CD4-positive, alpha-beta T cell (primary cell): ENCODE results near the gene MINDY1. TPM values are rescaled to one million over a fixed set of nuclear protein-coding genes. Genes with fewer than 3 reads are reported as not detected.

Source experiments
- ATAC-seq: fragments of 200-7000 bp; cut with Tn5 transposase; one replicate; pipeline ENCODE4 v1.10.0; 2022; ENCODE audit warnings: mild to moderate bottlenecking; ENCODE audit not compliant: poor library complexity
- CTCF ChIA-PET: fragments of 350-600 bp; sonication (Branson Sonifier 250); formaldehyde crosslinking; loops from one replicate; lab custom pipeline; 2021; ENCODE audit warnings: antibody characterized with exemption, inconsistent platforms; lab: Charles Lee
- POLR2A ChIA-PET: fragments of 350-600 bp; sonication (Branson Sonifier 250); formaldehyde crosslinking; loops from one replicate; lab custom pipeline; 2021; ENCODE audit warnings: antibody characterized with exemption, inconsistent platforms; lab: Charles Lee
- DNase-seq, 14 experiments: peaks; one replicate each; pipeline ENCODE4 v3.0.0-alpha.2; 2013 to 2020; ENCODE audit warnings: mixed read lengths in 2 of 14
- H3K27ac ChIP-seq, 2 donors: one replicate each; pipeline versions ENCODE4 v1.5.1 to v1.7.0; 2013; ENCODE audit warnings: low read length in 2 of 2, low read depth in 1 of 2, mild to moderate bottlenecking in 1 of 2
- H3K27me3 ChIP-seq, 2 experiments: 1 replicate in 1 of 2; 2 replicates in 1 of 2; pipeline versions ENCODE4 v1.6.1 to v1.7.0; 2013; ENCODE audit warnings: low read length in 2 of 2, control low read depth in 1 of 2, mild to moderate bottlenecking in 1 of 2, moderate library complexity in 1 of 2; ENCODE audit not compliant: insufficient read depth in 2 of 2, control insufficient read depth in 1 of 2
- H3K36me3 ChIP-seq: one replicate; pipeline ENCODE4 v1.6.1; 2013; ENCODE audit warnings: low read length, control low read depth; ENCODE audit not compliant: insufficient read depth
- H3K4me1 ChIP-seq: one replicate; pipeline ENCODE4 v1.6.1; 2013; ENCODE audit warnings: low read length, control low read depth; ENCODE audit not compliant: insufficient read depth
- H3K4me3 ChIP-seq: one replicate; pipeline ENCODE4 v1.5.1; 2013; ENCODE audit warnings: mild to moderate bottlenecking, low read length, moderate library complexity
- H3K9me3 ChIP-seq, 2 experiments: 1 replicate in 1 of 2; 2 replicates in 1 of 2; pipeline versions ENCODE4 v1.6.1 to v1.7.0; 2013; ENCODE audit warnings: low read length in 2 of 2, mild to moderate bottlenecking in 2 of 2, control low read depth in 1 of 2, moderate library complexity in 1 of 2; ENCODE audit not compliant: control insufficient read depth in 1 of 2, insufficient read depth in 1 of 2
- H3K27ac Mint-ChIP-seq: one replicate; pipeline ENCODE4 v1.8.0; 2020; ENCODE audit warnings: mixed read lengths
- H3K27me3 Mint-ChIP-seq: one replicate; pipeline ENCODE4 v1.8.0; 2021; ENCODE audit warnings: mixed read lengths
- H3K36me3 Mint-ChIP-seq: one replicate; pipeline ENCODE4 v1.8.0; 2021; ENCODE audit warnings: low read depth, mixed read lengths
- H3K4me1 Mint-ChIP-seq: one replicate; pipeline ENCODE4 v1.8.0; 2021; ENCODE audit warnings: low read depth, mixed read lengths
- H3K4me3 Mint-ChIP-seq: one replicate; pipeline ENCODE4 v1.8.0; 2020; ENCODE audit warnings: mild to moderate bottlenecking, mixed read lengths
- H3K9me3 Mint-ChIP-seq: one replicate; pipeline ENCODE4 v1.8.0; 2020; ENCODE audit warnings: mixed read lengths
- intact Hi-C, 2 experiments: fragments of 100-400 bp; cut with DNase I in 1 of 2; cut with micrococcal nuclease in 1 of 2; formaldehyde crosslinking; loops; one replicate each; pipeline versions ENCODE4 v1.15.1 to v1.9.0; 2023 to 2025; cut with DNase I, micrococcal nuclease
- total RNA-seq, 174 experiments: library from RNA in 2 of 174; stranded (reverse) in 2 of 174; gene quantifications; one replicate each; pipeline ENCODE4 v1.2.3 and lab custom pipeline; 2021 to 2026
- TF ChIP-seq, protein P1 (sequence below): fragments of 200-600 bp; IDR thresholded peaks from one replicate; pipeline ENCODE4 v1.8.0; 2022; ENCODE audit warnings: antibody characterized with exemption, mild to moderate bottlenecking

Gene MINDY1
- total RNA-seq, 2 experiments from 2014 or later = 7.8 to 9.2 TPM

DNA sequence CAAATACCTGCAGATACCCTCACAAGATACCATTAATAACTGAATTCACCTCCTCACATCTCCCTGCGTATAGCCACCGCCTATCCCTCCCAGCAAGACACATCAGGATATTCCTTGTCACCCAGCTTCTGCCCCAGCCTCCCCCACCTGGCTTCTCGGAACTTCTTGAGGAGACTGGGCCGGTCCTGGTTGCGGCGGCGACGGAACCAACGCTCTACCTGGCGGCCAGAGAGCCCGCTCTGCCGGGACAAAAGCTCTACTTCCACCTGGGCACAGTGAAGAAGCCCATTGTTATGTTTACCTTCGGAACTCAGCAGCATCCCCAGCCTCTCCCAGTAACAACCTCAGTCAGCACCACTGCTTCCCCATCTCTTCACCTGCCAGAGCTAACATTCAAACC lies 38.8 kb downstream of the MINDY1 start:
- Histone ChIP-seq H3K4me3 (no peak overlapping the region), H3K27ac (no peak overlapping the region), H3K27me3 (no peaks in the 10 kb centered on the region), H3K36me3 (peaks cover 55% of the 10 kb centered on the region), H3K4me1 (peaks cover 31% of the 10 kb centered on the region), H3K9me3 (no peaks in the 10 kb centered on the region)
- no peaks in the 10 kb centered on the region for H3K9me3 Mint-ChIP-seq
- TF ChIP-seq, protein P1, sequence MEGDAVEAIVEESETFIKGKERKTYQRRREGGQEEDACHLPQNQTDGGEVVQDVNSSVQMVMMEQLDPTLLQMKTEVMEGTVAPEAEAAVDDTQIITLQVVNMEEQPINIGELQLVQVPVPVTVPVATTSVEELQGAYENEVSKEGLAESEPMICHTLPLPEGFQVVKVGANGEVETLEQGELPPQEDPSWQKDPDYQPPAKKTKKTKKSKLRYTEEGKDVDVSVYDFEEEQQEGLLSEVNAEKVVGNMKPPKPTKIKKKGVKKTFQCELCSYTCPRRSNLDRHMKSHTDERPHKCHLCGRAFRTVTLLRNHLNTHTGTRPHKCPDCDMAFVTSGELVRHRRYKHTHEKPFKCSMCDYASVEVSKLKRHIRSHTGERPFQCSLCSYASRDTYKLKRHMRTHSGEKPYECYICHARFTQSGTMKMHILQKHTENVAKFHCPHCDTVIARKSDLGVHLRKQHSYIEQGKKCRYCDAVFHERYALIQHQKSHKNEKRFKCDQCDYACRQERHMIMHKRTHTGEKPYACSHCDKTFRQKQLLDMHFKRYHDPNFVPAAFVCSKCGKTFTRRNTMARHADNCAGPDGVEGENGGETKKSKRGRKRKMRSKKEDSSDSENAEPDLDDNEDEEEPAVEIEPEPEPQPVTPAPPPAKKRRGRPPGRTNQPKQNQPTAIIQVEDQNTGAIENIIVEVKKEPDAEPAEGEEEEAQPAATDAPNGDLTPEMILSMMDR = no peak
- no peak for ATAC-seq
- no peak for DNase-seq
- intact Hi-C loops = no loop called here
- peaks cover 79% of the 10 kb centered on the region for H3K36me3 Mint-ChIP-seq
- H3K27ac Mint-ChIP-seq = no peak overlapping the region
- ChIA-PET POLR2A (interaction anchor here (0.9 to 1.1 kb wide), 2 partner anchors 9 to 20 kb away, joined by 3 read pairs; no protein-coding TSS in a partner anchor), CTCF (interaction anchor here (0.6 kb wide), 1 partner anchor 33 kb away, joined by 3 read pairs; no protein-coding TSS in a partner anchor)
- H3K27me3 Mint-ChIP-seq = no peaks in the 10 kb centered on the region
- peaks cover 30% of the 10 kb centered on the region for H3K4me1 Mint-ChIP-seq
- H3K4me3 Mint-ChIP-seq = no peak overlapping the region

DNA sequence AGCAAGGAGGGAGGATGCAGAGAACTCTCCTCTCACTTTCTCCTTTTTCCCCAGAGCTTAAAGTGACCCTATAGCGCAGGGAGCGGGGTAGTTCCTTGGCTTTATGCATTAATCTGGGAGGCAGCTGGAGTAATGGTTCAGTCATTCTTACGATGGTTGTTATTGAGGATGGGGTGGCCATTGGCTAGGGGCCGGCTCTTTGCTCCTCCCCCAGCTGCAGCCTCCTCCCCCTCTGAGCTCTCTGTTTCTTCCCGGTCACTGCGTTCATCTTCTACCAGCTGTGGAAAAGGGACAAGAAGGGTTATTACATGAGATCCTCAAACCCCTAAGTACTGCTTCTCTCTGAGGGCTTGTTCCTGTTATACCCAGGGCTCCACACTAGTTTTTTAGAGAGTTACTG lies 40.7 kb downstream of the MINDY1 start:
- peaks cover 12% of the 10 kb centered on the region for H3K4me1 ChIP-seq
- no peak overlapping the region for H3K4me3 Mint-ChIP-seq
- POLR2A ChIA-PET = interaction anchor here (1.2 kb wide), 1 partner anchor 602 kb away, joined by 3 read pairs; no protein-coding TSS in a partner anchor

DNA sequence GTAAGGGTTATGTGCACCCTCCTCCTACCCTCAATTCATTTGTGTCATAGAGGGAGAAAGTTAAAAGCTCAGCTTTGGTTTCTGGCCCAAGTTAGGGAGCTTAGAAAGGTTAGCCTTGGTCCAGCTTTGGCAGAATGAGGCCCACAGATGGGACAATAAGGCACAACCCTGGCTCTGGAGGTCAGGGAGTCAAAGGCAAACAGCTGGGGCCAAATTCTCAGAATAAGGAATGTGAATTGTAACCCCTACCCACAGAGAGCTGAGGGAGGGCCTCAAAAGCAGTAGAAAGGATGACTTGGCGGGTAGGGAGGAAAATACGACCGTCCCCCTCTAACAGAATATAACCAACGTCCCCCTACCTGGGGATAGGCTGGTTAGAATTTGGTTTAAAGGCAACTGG lies 41.1 kb downstream of the MINDY1 start:
- ChIA-PET CTCF (interaction anchor here (1.3 kb wide), 1 partner anchor 13 kb away, joined by 4 read pairs; no protein-coding TSS in a partner anchor), POLR2A (no interaction called here)
- H3K27me3 Mint-ChIP-seq = no peaks in the 10 kb centered on the region
- Histone ChIP-seq H3K4me3 (no peak overlapping the region), H3K27me3 (no peaks in the 10 kb centered on the region), H3K4me1 (peaks cover 8% of the 10 kb centered on the region), H3K9me3 (no peaks in the 10 kb centered on the region), H3K36me3 (peaks cover 78% of the 10 kb centered on the region), H3K27ac (no peak overlapping the region)
- DNase-seq (no peak), ATAC-seq (no peak)
- H3K27ac Mint-ChIP-seq = no peak overlapping the region
- peaks cover 96% of the 10 kb centered on the region for H3K36me3 Mint-ChIP-seq
- no peak overlapping the region for H3K4me3 Mint-ChIP-seq
- TF ChIP-seq, protein P1 = no peak
- H3K9me3 Mint-ChIP-seq = no peaks in the 10 kb centered on the region
- peaks cover 7% of the 10 kb centered on the region for H3K4me1 Mint-ChIP-seq
- intact Hi-C loops = no loop called here

More for the DNA sequence above, 40.7 kb downstream of the MINDY1 start:
- Mint-ChIP-seq H3K27ac (no peak overlapping the region), H3K9me3 (no peaks in the 10 kb centered on the region), H3K36me3 (peaks cover 92% of the 10 kb centered on the region), H3K4me1 (peaks cover 11% of the 10 kb centered on the region), H3K27me3 (no peaks in the 10 kb centered on the region)
- Histone ChIP-seq H3K27ac (no peak overlapping the region), H3K9me3 (no peaks in the 10 kb centered on the region), H3K4me3 (no peak overlapping the region), H3K27me3 (no peaks in the 10 kb centered on the region), H3K36me3 (peaks cover 74% of the 10 kb centered on the region)
- intact Hi-C loops = no loop called here
- TF ChIP-seq, protein P1 = no peak
- no peak for ATAC-seq
- CTCF ChIA-PET = interaction anchor here (1.3 kb wide), 1 partner anchor 13 kb away, joined by 4 read pairs; no protein-coding TSS in a partner anchor
- no peak for DNase-seq
